Left ventricle myocardium inferior (tissue), 1 donor: ENCODE measurements around the gene SLC15A3. TPM values are rescaled to one million over a fixed set of nuclear protein-coding genes. Genes with fewer than 3 reads are reported as not detected.

ENCODE experiments used
- DNase-seq: peaks from one replicate; pipeline ENCODE4 v3.0.0-alpha.2; 2020
- H3K27ac ChIP-seq: fragments of 200-600 bp; replicated peaks from 2 replicates; pipeline ENCODE4 v1.8.0; 2021
- H3K27me3 ChIP-seq: fragments of 200-600 bp; 2 replicates; pipeline ENCODE4 v1.8.0; 2021; ENCODE audit warnings: low read depth
- H3K36me3 ChIP-seq: fragments of 200-600 bp; 2 replicates; pipeline ENCODE4 v1.8.0; 2021
- H3K4me1 ChIP-seq: fragments of 200-600 bp; 2 replicates; pipeline ENCODE4 v1.8.0; 2021
- H3K4me3 ChIP-seq: fragments of 200-600 bp; 2 replicates; pipeline ENCODE4 v1.8.0; 2021; ENCODE audit warnings: mild to moderate bottlenecking, moderate library complexity
- H3K9me3 ChIP-seq: fragments of 200-600 bp; replicated peaks from 2 replicates; pipeline ENCODE4 v1.8.0; 2021
- CTCF ChIP-seq: fragments of 200-600 bp; IDR thresholded peaks from 2 replicates; pipeline ENCODE4 v1.8.0; 2021; ENCODE audit warnings: antibody characterized with exemption, mild to moderate bottlenecking, borderline replicate concordance
- intact Hi-C: fragments of 100-400 bp; cut with micrococcal nuclease; formaldehyde crosslinking; loops from one replicate; pipeline ENCODE4 v1.11.0; 2022
- total RNA-seq: library from RNA; stranded (reverse); fragmentation: NEBNext Ultra II Directional; extraction: Animal tissue kit (Norgen Biotek cat#: 25700); gene quantifications from one replicate; pipeline ENCODE4 v1.2.1, GENCODE V29; 2021
- donor health status: DM: no; HTN: yes; CAD: no; lungs with severe emphysema.

Gene SLC15A3
- total RNA-seq, 1 donor from 2014 or later = 15.4 TPM

- peaks cover 12% of the 10 kb centered on the region for H3K4me1 ChIP-seq
- intact Hi-C loops = no loop called here
- no peak overlapping the region for H3K27ac ChIP-seq
These were observed 7.5 kb upstream of the SLC15A3 start for GRCh38 chr11:60959431-60959830.

GRCh38 chr11:60957188-60957587 lies 5.2 kb upstream of the SLC15A3 start:
- Histone ChIP-seq H3K27me3 (no peaks in the 10 kb centered on the region), H3K4me1 (peaks cover 17% of the 10 kb centered on the region), H3K4me3 (no peak overlapping the region), H3K9me3 (no peaks in the 10 kb centered on the region), H3K27ac (no peak overlapping the region), H3K36me3 (no peaks in the 10 kb centered on the region)
- intact Hi-C loops = no loop called here
- DNase-seq = no peak
- TF ChIP-seq CTCF = no peak

More at GRCh38 chr11:60959431-60959830, 7.5 kb upstream of the SLC15A3 start:
- no peaks in the 10 kb centered on the region for H3K27me3 ChIP-seq
- H3K4me3 ChIP-seq = no peak overlapping the region
- no peaks in the 10 kb centered on the region for H3K9me3 ChIP-seq
- TF ChIP-seq CTCF = no peak
- H3K36me3 ChIP-seq = no peaks in the 10 kb centered on the region
- no peak for DNase-seq

DNA sequence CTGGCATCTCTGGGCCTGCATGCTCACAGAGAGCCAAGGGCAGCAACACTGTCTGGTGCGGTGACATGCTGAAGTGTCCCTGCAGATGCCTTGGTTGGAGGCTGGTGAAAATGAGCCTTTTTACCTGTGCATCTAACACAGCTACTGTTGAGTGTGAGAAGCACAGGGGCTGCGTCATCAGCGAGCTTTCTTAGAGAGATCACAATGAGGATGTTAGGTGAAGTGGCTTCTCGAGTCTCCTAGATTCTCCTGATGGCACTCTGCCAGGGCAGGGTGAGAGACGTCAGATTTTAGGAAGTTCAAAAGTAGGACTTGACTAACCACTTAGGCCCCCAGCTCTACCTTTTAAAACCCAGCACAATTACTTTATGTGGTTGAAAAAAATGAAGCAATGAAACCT lies 3.6 kb upstream of the SLC15A3 start:
- DNase-seq = no peak
- H3K9me3 ChIP-seq = no peaks in the 10 kb centered on the region
- intact Hi-C loops = no loop called here
- H3K27me3 ChIP-seq = peaks cover 10% of the 10 kb centered on the region
- no peaks in the 10 kb centered on the region for H3K36me3 ChIP-seq
- H3K4me3 ChIP-seq = no peak overlapping the region
- H3K4me1 ChIP-seq = peaks cover 23% of the 10 kb centered on the region
- no peak for TF ChIP-seq CTCF
- H3K27ac ChIP-seq = no peak overlapping the region

- peaks cover 17% of the 10 kb centered on the region for H3K27me3 ChIP-seq
- H3K27ac ChIP-seq = no peak overlapping the region
- no peak for DNase-seq
- TF ChIP-seq CTCF = no peak
- no peaks in the 10 kb centered on the region for H3K9me3 ChIP-seq
- intact Hi-C loops = no loop called here
- peaks cover 33% of the 10 kb centered on the region for H3K4me1 ChIP-seq
- no peak overlapping the region for H3K4me3 ChIP-seq
- H3K36me3 ChIP-seq = no peaks in the 10 kb centered on the region
These were observed 2.4 kb upstream of the SLC15A3 start for GRCh38 chr11:60954421-60954820.

- no peaks in the 10 kb centered on the region for H3K36me3 ChIP-seq
- H3K4me3 ChIP-seq = no peak overlapping the region
- H3K9me3 ChIP-seq = no peaks in the 10 kb centered on the region
- peak overlapping the region; percentile 92 for H3K27ac ChIP-seq
- no peak for TF ChIP-seq CTCF
- H3K4me1 ChIP-seq = peaks cover 37% of the 10 kb centered on the region
- peaks cover 17% of the 10 kb centered on the region for H3K27me3 ChIP-seq
- DNase-seq = no peak
- intact Hi-C loops = no loop called here
These were observed 1.8 kb upstream of the SLC15A3 start for GRCh38 chr11:60953781-60954180.

DNA sequence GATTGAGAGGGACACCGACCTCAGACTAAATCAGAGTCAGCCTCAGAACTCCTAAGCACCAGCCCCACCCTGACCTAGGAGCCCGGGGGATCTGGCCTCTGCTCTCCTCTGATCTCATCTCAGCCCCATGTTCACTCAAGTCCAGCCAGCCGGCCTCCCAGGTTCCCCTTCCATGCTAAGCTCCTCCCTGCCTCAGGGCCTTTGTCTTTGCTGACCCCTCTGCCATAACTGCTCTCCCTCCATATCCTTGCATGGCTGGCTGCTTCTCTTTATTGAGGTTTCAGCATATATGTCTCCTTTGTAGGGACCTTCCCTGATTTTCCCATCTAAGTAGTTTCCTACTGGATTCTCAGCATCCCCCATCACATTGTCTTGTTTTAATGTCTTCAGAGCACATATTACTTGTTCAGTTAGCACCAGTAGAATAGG lies 780 bp upstream of the SLC15A3 start:
- peak overlapping the region; percentile 92 for H3K27ac ChIP-seq
- H3K4me1 ChIP-seq = peaks cover 43% of the 10 kb centered on the region
- no peak for TF ChIP-seq CTCF
- intact Hi-C loops = no loop called here
- DNase-seq = no peak
- H3K4me3 ChIP-seq = peak overlapping the region; percentile 69
- H3K9me3 ChIP-seq = no peaks in the 10 kb centered on the region
- H3K27me3 ChIP-seq = peaks cover 17% of the 10 kb centered on the region
- no peaks in the 10 kb centered on the region for H3K36me3 ChIP-seq
